Left lung (tissue), 10 donors: Measurements from ENCODE around the gene IGSF1. TPM values are rescaled to one million over a fixed set of nuclear protein-coding genes. Genes with fewer than 3 reads are reported as not detected.

Experiments used
- ATAC-seq: fragments of 200-7000 bp; cut with Tn5 transposase; one replicate; pipeline ENCODE4 v1.9.1; 2020; ENCODE audit warnings: moderate library complexity
- DNase-seq, 4 donors: peaks; one replicate each; pipeline ENCODE4 v3.0.0-alpha.2; 2013 to 2020
- H3K27ac ChIP-seq, 2 donors: fragments of 200-600 bp; sonication (generic) in 1 of 2; one replicate each; pipeline versions ENCODE4 v1.5.0 to v1.8.0; 2020 to 2021
- H3K27me3 ChIP-seq, 2 donors: fragments of 200-600 bp; sonication (generic) in 1 of 2; one replicate each; pipeline versions ENCODE4 v1.5.0 to v1.8.0; 2020 to 2021
- H3K36me3 ChIP-seq, 2 donors: fragments of 200-600 bp; sonication (generic) in 1 of 2; one replicate each; pipeline versions ENCODE4 v1.5.0 to v1.8.0; 2020 to 2021
- H3K4me1 ChIP-seq, 2 donors: fragments of 200-600 bp; one replicate each; pipeline ENCODE4 v1.8.0; 2021
- H3K4me3 ChIP-seq, 2 donors: fragments of 200-600 bp; sonication (generic) in 1 of 2; one replicate each; pipeline versions ENCODE4 v1.5.0 to v1.8.0; 2020 to 2021; ENCODE audit warnings: mild to moderate bottlenecking in 1 of 2
- H3K9me3 ChIP-seq, 2 donors: fragments of 200-600 bp; sonication (generic) in 1 of 2; one replicate each; pipeline versions ENCODE4 v1.5.0 to v1.8.0; 2020 to 2021
- intact Hi-C, 2 donors: fragments of 100-400 bp; cut with DNase I; formaldehyde crosslinking; loops; one replicate each; pipeline versions ENCODE4 v1.11.2 to v1.14.2; 2022
- polyA plus RNA-seq, 6 donors: library from polyadenylated mRNA; unstranded; fragments of 120-200 nt; gene quantifications; one replicate each; pipeline ENCODE4 v1.2.1, GENCODE V29; 2013; ENCODE audit not compliant: insufficient read length in 6 of 6
- total RNA-seq, 2 donors: library from RNA; stranded (reverse); fragmentation: NEBNext Ultra II Directional; extraction: Animal tissue kit (Norgen Biotek cat#: 25700); gene quantifications; one replicate each; pipeline ENCODE4 v1.2.1, GENCODE V29; 2021
- TF ChIP-seq, protein P1 (sequence below), 2 donors: fragments of 200-600 bp; sonication (generic) in 1 of 2; IDR thresholded peaks; one replicate each; pipeline versions ENCODE4 v1.5.0 to v1.8.0; 2021; ENCODE audit warnings: antibody characterized with exemption in 2 of 2
- donor health status: DM: no; HTN: yes; CAD: no.
- donor health status: DM: no; HTN: no; CAD: no.

The IGSF1 gene
- total and polyA plus RNA-seq, 8 donors, result 12.4 to 21.7 (median 16.0) TPM; not detected in 2

DNA sequence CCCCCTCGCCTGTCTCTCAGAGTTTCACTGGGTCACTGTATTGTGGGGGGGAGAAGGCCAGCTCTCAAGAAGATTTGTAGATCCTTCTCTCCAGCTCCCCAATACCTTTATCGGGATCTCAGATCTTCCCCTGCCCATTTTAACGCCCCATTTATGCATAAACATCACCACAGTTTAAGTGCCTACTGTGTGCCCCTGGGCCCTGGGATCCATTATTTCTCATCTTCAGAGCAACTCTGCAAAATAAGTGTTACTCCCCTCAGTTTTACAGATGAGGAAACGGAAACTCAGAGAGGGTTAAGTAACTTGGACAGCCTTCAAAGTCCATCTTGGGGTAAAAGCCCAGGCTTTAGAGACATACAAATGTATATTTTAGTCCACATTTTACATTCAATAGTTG lies 421 bp upstream of the IGSF1 start:
- Histone ChIP-seq H3K9me3 (no peaks in the 10 kb centered on the region), H3K27ac (no peak overlapping the region), H3K4me1 (no peaks in the 10 kb centered on the region), H3K36me3 (no peaks in the 10 kb centered on the region), H3K4me3 (no peak overlapping the region), H3K27me3 (peaks cover 4 to 25% of the 10 kb centered on the region in 2 donors)
- DNase-seq (no peak), ATAC-seq (no peak)
- intact Hi-C loops, result no loop called here
- TF ChIP-seq, protein P1, sequence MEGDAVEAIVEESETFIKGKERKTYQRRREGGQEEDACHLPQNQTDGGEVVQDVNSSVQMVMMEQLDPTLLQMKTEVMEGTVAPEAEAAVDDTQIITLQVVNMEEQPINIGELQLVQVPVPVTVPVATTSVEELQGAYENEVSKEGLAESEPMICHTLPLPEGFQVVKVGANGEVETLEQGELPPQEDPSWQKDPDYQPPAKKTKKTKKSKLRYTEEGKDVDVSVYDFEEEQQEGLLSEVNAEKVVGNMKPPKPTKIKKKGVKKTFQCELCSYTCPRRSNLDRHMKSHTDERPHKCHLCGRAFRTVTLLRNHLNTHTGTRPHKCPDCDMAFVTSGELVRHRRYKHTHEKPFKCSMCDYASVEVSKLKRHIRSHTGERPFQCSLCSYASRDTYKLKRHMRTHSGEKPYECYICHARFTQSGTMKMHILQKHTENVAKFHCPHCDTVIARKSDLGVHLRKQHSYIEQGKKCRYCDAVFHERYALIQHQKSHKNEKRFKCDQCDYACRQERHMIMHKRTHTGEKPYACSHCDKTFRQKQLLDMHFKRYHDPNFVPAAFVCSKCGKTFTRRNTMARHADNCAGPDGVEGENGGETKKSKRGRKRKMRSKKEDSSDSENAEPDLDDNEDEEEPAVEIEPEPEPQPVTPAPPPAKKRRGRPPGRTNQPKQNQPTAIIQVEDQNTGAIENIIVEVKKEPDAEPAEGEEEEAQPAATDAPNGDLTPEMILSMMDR (IDR thresholded peaks at IDR 0.05), result no peak

- Histone ChIP-seq H3K27ac (no peak overlapping the region), H3K4me1 (no peaks in the 10 kb centered on the region), H3K27me3 (peaks cover 4 to 25% of the 10 kb centered on the region in 2 donors), H3K36me3 (no peaks in the 10 kb centered on the region), H3K9me3 (no peaks in the 10 kb centered on the region), H3K4me3 (no peak overlapping the region)
- TF ChIP-seq, protein P1 (IDR thresholded peaks at IDR 0.05), result no peak
- intact Hi-C loops, result no loop called here
- no peak for DNase-seq
- ATAC-seq, result no peak
Measured at GRCh38 chrX:131288188-131288587, 918 bp downstream of the IGSF1 start.

GRCh38 chrX:131287560-131288179 lies 1.4 kb downstream of the IGSF1 start:
- no peak for DNase-seq
- TF ChIP-seq, protein P1 (IDR thresholded peaks at IDR 0.05), result no peak
- ATAC-seq, result no peak
- H3K9me3 ChIP-seq, result no peaks in the 10 kb centered on the region
- no peak overlapping the region for H3K27ac ChIP-seq
- H3K27me3 ChIP-seq, result peaks cover 4 to 25% of the 10 kb centered on the region in 2 donors
- no peaks in the 10 kb centered on the region for H3K4me1 ChIP-seq
- no peak overlapping the region for H3K4me3 ChIP-seq
- no peaks in the 10 kb centered on the region for H3K36me3 ChIP-seq
- intact Hi-C loops, result no loop called here

GRCh38 chrX:131279617-131280016 lies 9.5 kb downstream of the IGSF1 start:
- DNase-seq, result no peak
- no peak for ATAC-seq
- Histone ChIP-seq H3K27ac (no peak overlapping the region), H3K27me3 (no peaks in the 10 kb centered on the region), H3K4me1 (no peaks in the 10 kb centered on the region), H3K9me3 (no peaks in the 10 kb centered on the region), H3K4me3 (no peak overlapping the region), H3K36me3 (no peaks in the 10 kb centered on the region)
- TF ChIP-seq, protein P1 (IDR thresholded peaks at IDR 0.05), result no peak
- intact Hi-C loops, result no loop called here

DNA sequence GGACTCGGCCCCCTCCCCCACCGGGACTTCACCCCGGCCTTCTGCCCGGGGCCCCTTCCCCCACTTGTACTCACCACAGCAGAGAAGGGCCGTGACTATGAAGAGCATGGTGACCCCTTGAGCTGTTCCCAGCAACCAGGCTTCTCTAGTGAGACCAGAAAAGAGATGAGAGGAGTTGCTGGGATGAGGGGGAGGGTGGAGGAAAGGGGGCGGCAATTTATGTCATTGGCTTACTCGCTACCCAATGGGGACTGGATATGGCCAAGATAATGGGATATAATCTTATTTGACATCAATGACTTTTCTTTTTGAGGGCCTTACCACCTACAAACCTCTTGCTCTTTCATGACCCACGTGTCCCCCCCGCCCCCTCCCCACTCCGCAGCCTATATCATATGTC lies 9.9 kb downstream of the IGSF1 start:
- no peak for ATAC-seq
- no peaks in the 10 kb centered on the region for H3K27me3 ChIP-seq
- no peak for DNase-seq

More for the DNA sequence above, 9.9 kb downstream of the IGSF1 start:
- H3K36me3 ChIP-seq, result no peaks in the 10 kb centered on the region
- H3K27ac ChIP-seq, result no peak overlapping the region
- TF ChIP-seq, protein P1 (IDR thresholded peaks at IDR 0.05), result no peak
- no peaks in the 10 kb centered on the region for H3K4me1 ChIP-seq
- no peaks in the 10 kb centered on the region for H3K9me3 ChIP-seq
- H3K4me3 ChIP-seq, result no peak overlapping the region
- intact Hi-C loops, result no loop called here
